Measurements from ENCODE around the gene PDZD7.

- TF ChIP-seq CTCF (IDR thresholded peaks at IDR 0.05) = peak; percentile 45
- no peak for TF ChIP-seq RAD21 (IDR thresholded peaks at IDR 0.05; ENCODE audit: low read length)
- TF ChIP-seq TEAD4 (IDR thresholded peaks at IDR 0.05; ENCODE audit: borderline replicate concordance, insufficient read depth) = no peak
- TF ChIP-seq TCF12 (IDR thresholded peaks at IDR 0.05) = no peak
Measured at GRCh38 chr10:101062232-101063049, 31.5 kb upstream of the PDZD7 start.
